Vagina (tissue), 2 donors: ENCODE measurements around the gene DUSP22. TPM values are rescaled to one million over a fixed set of nuclear protein-coding genes. Genes with fewer than 3 reads are reported as not detected.

Source experiments
- DNase-seq, 2 donors: peaks; one replicate each; pipeline ENCODE4 v3.0.0-alpha.2; 2017; ENCODE audit errors: extremely low spot score in 2 of 2
- H3K27ac ChIP-seq: fragments of 200-600 bp; sonication (generic); one replicate; pipeline ENCODE4 v1.5.1; 2019
- H3K27me3 ChIP-seq: fragments of 200-600 bp; sonication (generic); one replicate; pipeline ENCODE4 v1.5.1; 2019
- H3K36me3 ChIP-seq, 2 donors: fragments of 200-600 bp; sonication (generic); one replicate each; pipeline ENCODE4 v1.5.1; 2017 to 2019
- H3K4me1 ChIP-seq: fragments of 200-600 bp; sonication (generic); one replicate; pipeline ENCODE4 v1.5.1; 2019
- H3K4me3 ChIP-seq, 2 donors: fragments of 200-600 bp; sonication (generic); 1 replicate in 1 of 2; 2 replicates in 1 of 2; pipeline ENCODE4 v1.5.1; 2016 to 2019
- H3K9me3 ChIP-seq: fragments of 200-600 bp; sonication (generic); one replicate; pipeline ENCODE4 v1.5.1; 2019
- CTCF ChIP-seq, 3 experiments: fragments of 450-650 bp in 2 of 3; fragments of 200-600 bp in 1 of 3; sonication (generic) in 1 of 3; IDR thresholded peaks; one replicate each; pipeline ENCODE4 v1.5.1; 2017 to 2019; ENCODE audit warnings: antibody characterized with exemption in 3 of 3, mild to moderate bottlenecking in 2 of 3, moderate library complexity in 2 of 3
- POLR2A ChIP-seq, 2 donors: fragments of 450-650 bp; IDR thresholded peaks; one replicate each; pipeline ENCODE4 v1.6.1; 2017; ENCODE audit warnings: antibody characterized with exemption in 2 of 2, mild to moderate bottlenecking in 2 of 2, moderate library complexity in 2 of 2
- POLR2AphosphoS5 ChIP-seq, 2 donors: sonication (generic); formaldehyde crosslinking; IDR thresholded peaks; one replicate each; pipeline ENCODE4 v1.9.0; 2017; ENCODE audit warnings: antibody characterized with exemption in 2 of 2, mild to moderate bottlenecking in 2 of 2, low read depth in 1 of 2; ENCODE audit not compliant: insufficient read depth in 1 of 2
- intact Hi-C: fragments of 100-400 bp; cut with DNase I; formaldehyde crosslinking; loops from one replicate; pipeline ENCODE4 v1.15.1; 2023
- total RNA-seq: library from RNA; depleted of rRNA; stranded (reverse); fragments of >200 nt; gene quantifications from one replicate; pipeline ENCODE4 v1.2.3, GENCODE V29; 2016

DUSP22 gene
- total RNA-seq, 1 donor from 2014 or later, result 57.5 TPM

DNA sequence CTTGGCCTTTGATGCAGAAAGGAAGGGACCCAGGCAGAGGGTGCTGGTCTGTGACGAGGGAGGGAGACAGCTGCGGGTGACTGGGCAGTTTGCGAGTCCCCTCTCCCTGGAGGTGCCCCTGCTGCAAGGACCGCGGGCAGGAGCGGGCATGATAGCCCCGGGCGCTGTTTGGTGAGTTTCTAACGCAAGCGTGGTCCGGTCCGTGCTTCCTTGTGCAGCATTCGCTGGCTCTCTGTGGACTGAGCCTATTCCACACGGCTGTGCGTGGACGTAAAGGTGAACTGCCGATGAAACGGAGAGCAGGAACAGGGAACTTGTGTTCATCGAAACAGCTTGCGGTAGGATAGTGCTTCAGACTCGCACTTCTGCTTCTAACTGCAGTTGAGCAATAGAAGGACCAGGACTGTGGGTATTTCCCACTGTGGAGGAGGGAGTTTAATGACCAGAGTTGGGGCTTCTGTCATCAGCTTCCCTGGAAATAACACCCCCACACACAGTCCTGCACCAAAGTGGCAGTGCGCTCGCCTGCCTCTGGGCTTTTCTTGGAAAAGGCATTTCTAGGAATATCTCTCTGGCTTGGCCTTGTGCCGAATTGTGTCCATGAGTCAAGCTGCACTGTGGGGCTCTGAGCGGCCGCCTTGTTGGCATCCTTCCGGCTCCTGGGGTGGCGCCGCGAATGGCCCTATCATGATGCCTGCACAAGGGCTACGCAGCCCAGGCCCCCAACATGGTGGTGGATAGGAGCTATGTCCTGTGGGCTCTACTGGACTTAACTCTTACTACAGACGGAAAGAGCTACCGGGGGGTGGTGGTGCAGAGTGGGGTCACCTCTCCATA, 48.9 kb downstream of the DUSP22 start:
- Histone ChIP-seq H3K4me1 (no peaks in the 10 kb centered on the region), H3K27ac (no peak overlapping the region), H3K36me3 (no peaks in the 10 kb centered on the region), H3K9me3 (no peaks in the 10 kb centered on the region), H3K4me3 (no peak overlapping the region), H3K27me3 (no peaks in the 10 kb centered on the region)
- no peak for DNase-seq
- TF ChIP-seq POLR2A (IDR thresholded peaks at IDR 0.05), result no peak
- TF ChIP-seq POLR2AphosphoS5 (IDR thresholded peaks at IDR 0.05; ENCODE audit: insufficient read depth in 1 of 2, low read depth in 1 of 2), result no peak
- no peak for TF ChIP-seq CTCF (IDR thresholded peaks at IDR 0.05)
- intact Hi-C loops, result no loop called here

GRCh38 chr6:341914-342831, 49.9 kb downstream of the DUSP22 start:
- intact Hi-C loops, result no loop called here
- no peak for DNase-seq
- no peak overlapping the region for H3K4me3 ChIP-seq
- TF ChIP-seq POLR2A (IDR thresholded peaks at IDR 0.05), result no peak
- no peak for TF ChIP-seq POLR2AphosphoS5 (IDR thresholded peaks at IDR 0.05; ENCODE audit: insufficient read depth in 1 of 2, low read depth in 1 of 2)
- no peaks in the 10 kb centered on the region for H3K4me1 ChIP-seq
- no peak overlapping the region for H3K27ac ChIP-seq
- H3K36me3 ChIP-seq, result no peaks in the 10 kb centered on the region
- H3K27me3 ChIP-seq, result no peaks in the 10 kb centered on the region
- H3K9me3 ChIP-seq, result no peaks in the 10 kb centered on the region

GRCh38 chr6:342832-343179, 50.5 kb downstream of the DUSP22 start:
- H3K4me1 ChIP-seq, result no peaks in the 10 kb centered on the region
- no peak for DNase-seq
- no peaks in the 10 kb centered on the region for H3K9me3 ChIP-seq
- TF ChIP-seq POLR2A (IDR thresholded peaks at IDR 0.05), result no peak
- no peak for TF ChIP-seq CTCF (IDR thresholded peaks at IDR 0.05)
- no peak for TF ChIP-seq POLR2AphosphoS5 (IDR thresholded peaks at IDR 0.05; ENCODE audit: insufficient read depth in 1 of 2, low read depth in 1 of 2)
- no peaks in the 10 kb centered on the region for H3K36me3 ChIP-seq
- no peak overlapping the region for H3K4me3 ChIP-seq
- no peaks in the 10 kb centered on the region for H3K27me3 ChIP-seq
- H3K27ac ChIP-seq, result no peak overlapping the region
- intact Hi-C loops, result no loop called here

DNA sequence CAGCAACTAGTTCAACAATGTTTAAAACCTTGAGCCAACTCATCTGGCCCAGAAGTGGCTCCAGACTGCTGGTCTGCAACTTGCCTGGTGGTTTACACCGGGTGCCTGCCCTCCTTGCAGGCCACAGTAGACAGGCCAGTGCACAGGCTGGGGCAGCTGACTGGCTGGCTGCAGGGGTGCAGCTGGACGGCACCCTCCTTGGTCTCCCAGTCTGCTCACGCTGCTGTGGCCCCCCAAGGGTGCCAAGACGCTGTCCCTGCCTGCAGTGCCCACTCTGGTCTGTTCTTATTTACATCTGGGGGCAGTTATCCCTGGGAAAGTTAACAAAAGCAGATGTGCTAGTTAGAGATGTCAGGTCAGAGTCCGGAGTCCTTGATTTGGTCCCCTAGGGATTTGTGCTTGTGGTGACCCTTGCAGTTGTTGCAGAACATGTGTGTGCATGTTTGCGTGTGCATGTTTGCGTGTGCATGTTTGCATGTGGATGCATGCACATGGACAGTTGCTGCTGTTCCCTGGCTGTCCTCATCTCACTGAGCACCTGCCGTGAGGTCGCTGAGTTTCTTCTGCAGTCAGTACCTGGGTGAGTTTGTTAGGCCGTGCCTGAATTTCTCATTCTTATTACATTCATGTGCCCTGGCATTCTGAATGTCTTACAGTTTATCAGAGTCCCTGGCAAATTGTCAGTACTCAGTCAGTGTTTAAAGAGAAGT, 51.1 kb downstream of the DUSP22 start:
- Histone ChIP-seq H3K36me3 (peaks cover 0 to 3% of the 10 kb centered on the region in 2 donors), H3K4me1 (no peaks in the 10 kb centered on the region), H3K9me3 (no peaks in the 10 kb centered on the region), H3K27me3 (no peaks in the 10 kb centered on the region), H3K27ac (no peak overlapping the region), H3K4me3 (no peak overlapping the region)
- intact Hi-C loops, result no loop called here
- TF ChIP-seq POLR2AphosphoS5 (IDR thresholded peaks at IDR 0.05; ENCODE audit: insufficient read depth in 1 of 2, low read depth in 1 of 2) (no peak), CTCF (IDR thresholded peaks at IDR 0.05) (no peak), POLR2A (IDR thresholded peaks at IDR 0.05) (no peak)
- DNase-seq, result no peak
